HTERT RPE-1 (cell line): ENCODE measurements around the gene KPNB1.

Experiments used
- in situ Hi-C: fragments of 300-500 bp; cut with MboI; formaldehyde crosslinking; loops from 4 replicates; pipeline ENCODE4 v1.14.3; 2020; ENCODE audit warnings: low sequenced_read_pairs

Gene KPNB1

DNA sequence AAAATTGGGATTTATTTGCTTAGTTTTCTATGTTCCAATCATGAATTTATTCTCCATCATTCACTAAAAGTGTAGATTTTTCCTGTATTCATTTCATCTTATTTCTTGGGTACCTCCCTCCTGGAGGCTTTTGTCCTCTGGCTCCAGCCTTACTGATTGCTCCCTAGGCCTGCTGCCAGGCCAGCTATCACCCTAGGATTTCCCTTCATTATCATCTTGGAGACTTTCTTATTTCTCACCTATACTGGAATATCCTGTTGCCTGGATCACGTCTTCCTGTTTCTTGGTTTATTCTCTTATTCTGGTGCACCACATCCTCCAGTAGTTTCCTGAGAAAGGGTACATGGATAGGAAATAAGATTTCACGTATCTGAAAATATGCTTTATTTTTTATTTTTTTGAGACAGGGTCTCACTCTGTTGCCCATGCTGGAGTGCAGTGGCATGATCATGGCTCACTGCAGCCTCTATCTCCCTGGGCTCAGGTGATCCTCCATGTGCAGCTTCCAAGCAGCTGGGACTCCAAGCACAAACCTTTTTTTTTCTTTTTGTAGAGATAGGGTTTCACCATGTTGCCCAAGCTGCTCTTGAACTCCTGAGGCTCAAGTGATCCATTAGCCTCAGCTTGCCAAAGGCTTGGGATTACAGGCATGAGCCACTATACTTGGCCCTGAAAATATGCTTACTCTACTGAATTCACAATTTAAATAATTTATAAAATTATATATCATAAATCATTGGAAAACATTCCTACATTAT, 13.3 kb upstream of the KPNB1 start:
- in situ Hi-C loops, result no loop called here

DNA sequence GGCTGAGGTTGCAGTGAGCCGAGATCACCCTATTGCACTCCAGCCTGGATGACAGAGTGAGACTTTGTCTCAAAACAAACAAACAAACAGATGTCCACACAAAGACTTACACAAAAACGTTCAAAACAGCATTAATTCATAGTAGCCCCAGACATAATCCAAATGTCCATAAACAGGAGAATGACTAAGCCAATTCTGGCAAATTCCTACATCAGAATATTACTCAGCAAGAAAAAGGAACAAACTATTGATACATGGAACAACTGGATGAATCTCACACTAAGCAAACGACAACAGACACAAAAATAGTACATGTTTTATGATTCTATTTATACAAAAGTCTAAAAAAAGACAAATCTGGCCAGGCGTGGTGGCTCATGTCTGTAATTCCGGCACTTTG, 10.8 kb upstream of the KPNB1 start:
- in situ Hi-C loops, result no loop called here

DNA sequence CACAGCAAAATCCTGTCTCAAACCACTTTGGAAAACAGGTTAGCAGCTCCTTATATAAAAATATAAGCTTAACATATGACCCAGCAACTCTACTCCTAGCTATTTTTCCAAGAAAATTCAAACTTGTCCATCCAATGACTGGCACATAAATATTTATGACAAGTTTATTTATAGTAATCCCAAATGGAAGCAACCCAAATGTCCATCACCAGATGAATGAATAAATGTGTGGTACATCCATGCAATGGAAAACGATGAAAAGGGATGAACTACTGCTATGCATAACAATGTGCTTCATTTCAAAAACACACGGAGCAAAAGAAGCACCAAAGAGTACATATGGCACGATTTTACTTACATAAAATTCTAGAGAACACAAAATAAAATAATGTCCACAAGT, 9.6 kb upstream of the KPNB1 start:
- in situ Hi-C loops, result no loop called here

DNA sequence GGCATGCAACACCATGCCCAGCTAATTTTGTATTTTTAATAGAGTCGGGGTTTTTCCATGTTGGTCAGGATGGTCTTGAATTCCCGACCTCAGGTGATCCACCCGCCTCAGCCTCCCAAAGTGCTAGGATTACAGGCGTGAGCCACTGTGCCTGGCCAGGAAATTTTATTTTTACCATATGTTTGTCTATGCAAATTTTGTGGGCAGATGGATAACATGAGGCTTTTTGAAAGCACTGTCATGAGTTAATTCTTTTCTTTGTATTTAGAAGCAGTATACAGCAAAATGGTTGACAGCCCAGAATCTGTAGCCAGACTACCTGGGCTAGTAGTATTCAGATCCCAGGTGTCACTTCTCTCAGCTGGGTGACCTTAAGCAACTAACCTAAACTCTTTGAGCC, 8.5 kb upstream of the KPNB1 start:
- in situ Hi-C loops, result no loop called here

DNA sequence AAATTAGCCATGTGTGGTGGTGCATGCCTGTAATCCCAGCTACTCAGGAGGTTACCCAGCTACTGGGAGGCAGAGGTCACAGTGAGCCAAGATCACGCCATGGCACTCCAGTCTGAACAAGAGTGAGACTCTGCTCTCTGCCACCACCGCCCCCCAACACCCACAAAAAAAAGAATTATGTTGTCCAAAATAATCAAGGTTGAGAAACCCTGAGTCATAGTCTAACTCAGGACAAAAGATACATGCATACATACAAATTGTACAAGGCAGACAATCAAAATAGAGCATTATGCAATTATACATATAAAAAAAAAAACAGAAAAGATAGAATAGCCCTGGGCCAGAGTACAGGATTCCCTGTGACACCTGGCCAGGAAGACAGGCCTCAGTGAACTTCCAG, 6.6 kb upstream of the KPNB1 start:
- in situ Hi-C loops, result no loop called here

DNA sequence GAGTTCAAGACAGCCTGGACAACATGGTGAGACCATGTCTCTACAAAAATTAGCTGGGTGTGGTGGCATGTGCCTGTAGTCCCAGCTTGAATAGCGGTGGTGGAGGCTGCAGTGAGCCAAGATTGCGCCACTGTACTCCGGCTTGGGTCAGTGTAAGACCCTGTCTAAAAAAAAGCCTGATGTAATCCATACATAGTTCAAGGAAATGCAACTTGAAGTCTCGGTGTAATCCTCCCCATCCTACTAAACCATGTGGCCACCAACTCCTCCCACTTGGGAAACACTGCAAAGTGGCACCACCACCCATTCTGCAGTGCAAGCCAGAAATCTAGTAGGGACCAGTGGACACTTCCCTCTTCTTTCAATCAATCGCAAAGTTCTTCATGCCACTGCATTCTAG, 5.4 kb upstream of the KPNB1 start:
- in situ Hi-C loops, result no loop called here

DNA sequence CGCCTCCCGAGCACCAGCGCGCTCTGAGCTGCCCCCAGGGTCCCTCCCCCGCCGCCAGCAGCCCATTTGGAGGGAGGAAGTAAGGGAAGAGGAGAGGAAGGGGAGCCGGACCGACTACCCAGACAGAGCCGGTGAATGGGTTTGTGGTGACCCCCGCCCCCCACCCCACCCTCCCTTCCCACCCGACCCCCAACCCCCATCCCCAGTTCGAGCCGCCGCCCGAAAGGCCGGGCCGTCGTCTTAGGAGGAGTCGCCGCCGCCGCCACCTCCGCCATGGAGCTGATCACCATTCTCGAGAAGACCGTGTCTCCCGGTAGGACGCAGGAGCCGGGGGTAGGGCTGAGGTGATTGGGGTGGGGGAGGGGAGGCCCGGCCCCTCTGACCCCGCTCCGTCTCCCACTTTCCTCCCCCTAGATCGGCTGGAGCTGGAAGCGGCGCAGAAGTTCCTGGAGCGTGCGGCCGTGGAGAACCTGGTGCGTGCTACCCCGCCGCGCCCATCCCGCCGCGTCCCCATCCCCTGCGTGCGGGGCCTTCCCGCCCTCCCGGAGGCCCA, 329 bp downstream of the KPNB1 start:
- in situ Hi-C loops, result no loop called here

DNA sequence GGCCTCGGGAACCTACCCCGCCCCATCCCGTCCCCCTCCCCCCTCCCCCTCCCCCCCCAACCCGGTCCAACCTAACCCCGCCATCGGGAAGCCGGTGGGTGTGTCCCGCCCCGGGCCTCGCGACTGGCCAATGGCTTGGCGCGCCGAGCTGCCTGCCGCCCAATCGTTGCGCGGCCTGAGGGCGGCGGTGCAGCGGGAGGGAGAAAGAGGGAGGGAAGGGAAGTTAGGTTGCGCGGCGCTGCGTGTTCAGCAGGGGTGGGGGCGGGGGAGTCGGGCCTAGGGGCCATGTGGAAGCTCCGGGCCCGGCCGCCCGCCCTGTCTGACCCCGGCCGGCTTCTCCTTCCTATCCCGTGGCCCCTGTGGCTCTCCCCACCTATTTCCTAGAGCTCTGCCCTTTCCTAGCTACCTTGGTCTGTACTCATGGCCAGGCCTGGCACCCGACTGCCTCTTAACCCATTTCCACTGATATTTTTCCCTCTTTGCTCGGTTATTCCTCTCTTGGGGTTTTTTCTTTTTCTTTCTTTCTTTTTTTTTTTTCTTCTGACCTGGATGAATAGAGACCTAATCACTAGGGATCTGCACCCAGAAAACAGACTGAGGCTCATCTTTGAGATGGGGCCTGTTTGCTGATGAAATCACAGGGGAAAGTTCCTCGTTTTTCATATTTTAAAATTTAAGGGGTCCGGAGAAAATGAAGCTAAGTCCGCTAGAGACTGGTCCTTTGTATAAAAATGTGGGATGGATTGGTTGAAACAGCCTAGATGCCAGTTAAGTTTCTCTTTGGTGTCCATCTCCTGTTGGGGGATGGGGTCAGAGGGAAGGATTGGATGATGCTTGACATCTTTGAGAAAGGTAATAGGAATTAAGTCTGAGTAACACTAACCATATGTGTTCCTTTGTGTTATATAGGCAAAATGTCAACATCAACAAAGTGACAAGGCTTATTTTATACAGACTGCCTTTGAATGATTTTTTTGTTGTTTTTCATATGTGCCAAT, 1.1 kb downstream of the KPNB1 start:
- in situ Hi-C loops, result no loop called here

DNA sequence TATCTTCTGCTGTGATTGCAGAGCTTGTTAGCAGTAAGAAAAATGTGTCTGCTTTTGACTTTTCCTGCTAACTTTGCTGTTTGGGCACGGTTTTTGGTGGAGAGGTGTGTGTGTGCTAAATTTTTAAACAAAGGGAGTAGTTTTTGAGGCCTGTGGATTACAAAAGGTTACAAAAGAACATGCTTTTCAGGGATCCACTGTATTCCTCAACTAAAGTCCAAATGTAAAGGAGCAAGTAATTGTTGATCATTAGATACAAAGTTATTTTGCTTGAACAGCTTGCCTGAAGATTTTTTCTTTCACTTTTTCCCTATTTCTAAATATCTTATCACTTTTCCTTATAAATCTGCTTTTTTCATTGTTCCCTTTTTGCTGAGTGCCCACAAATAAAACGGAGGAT, 2.0 kb downstream of the KPNB1 start:
- in situ Hi-C loops, result no loop called here

DNA sequence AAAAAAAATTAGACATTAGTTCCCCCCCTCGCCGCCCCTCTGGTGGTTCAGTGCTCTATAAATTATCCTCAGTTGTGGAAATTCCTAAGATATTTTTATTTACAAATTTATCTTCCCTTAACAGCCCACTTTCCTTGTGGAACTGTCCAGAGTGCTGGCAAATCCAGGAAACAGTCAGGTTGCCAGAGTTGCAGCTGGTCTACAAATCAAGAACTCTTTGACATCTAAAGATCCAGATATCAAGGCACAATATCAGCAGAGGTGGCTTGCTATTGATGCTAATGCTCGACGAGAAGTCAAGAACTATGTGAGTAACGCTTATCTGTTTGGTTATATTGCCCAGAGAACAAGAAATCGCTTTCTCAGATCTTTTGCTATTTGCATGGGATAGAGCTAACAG, 2.9 kb downstream of the KPNB1 start:
- in situ Hi-C loops, result no loop called here

DNA sequence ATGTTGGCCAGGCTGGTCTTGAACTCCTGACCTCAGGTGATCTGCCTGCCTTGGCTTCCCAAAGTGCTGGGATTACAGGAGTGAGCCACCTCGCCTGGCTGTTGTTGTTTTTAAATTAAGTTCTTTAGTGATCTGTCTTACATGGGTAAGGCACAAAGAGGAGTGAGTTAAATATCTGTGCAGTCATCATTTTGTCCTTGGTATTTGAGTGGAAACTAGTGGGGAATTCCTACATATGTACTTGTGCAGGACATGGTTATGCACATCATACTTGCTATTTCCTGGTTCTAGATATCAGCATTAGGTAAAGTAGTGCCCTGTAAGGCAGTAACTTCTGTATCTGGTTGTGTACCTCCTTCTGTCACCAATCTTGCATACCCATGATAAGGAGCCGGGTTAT, 3.7 kb downstream of the KPNB1 start:
- in situ Hi-C loops, result no loop called here

DNA sequence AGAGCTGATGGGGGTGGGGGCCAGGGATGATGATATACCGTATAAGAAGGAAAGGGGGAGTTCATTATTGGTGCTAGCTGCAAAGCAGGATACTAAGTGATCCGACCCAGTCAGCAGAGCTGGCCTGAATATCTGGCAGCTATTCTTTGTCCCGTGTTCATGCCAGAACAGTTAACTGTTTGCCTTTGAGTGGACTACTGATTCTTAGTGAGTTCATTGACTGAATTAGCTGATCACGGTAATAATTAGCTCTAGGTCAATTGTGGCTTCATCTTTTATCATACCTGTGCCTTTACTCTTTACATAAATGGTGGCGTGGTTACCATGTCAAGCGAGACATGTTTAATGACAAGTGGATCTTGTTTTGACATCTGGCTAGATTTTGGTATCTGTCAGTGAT, 5.3 kb downstream of the KPNB1 start:
- in situ Hi-C loops, result no loop called here

DNA sequence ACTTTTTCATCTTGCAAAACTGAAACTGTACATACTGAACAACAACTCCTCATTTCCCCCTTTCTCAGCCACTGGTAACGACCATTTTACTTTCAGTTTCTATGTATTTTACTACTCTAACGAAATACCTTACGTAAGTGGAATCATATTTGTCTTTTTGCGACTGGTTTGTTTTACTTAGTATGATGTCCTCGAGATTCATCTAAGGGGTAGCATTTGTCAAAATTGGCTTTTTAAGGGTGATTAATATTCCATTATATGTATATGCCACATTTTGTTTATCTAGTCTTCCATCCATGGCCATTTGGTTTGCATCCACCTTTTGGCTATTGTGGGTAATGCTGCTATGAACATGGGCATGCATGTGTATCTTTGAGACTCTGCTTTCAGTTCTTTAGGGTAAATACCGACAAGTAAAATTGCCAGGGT, 10.4 kb downstream of the KPNB1 start:
- in situ Hi-C loops, result no loop called here

DNA sequence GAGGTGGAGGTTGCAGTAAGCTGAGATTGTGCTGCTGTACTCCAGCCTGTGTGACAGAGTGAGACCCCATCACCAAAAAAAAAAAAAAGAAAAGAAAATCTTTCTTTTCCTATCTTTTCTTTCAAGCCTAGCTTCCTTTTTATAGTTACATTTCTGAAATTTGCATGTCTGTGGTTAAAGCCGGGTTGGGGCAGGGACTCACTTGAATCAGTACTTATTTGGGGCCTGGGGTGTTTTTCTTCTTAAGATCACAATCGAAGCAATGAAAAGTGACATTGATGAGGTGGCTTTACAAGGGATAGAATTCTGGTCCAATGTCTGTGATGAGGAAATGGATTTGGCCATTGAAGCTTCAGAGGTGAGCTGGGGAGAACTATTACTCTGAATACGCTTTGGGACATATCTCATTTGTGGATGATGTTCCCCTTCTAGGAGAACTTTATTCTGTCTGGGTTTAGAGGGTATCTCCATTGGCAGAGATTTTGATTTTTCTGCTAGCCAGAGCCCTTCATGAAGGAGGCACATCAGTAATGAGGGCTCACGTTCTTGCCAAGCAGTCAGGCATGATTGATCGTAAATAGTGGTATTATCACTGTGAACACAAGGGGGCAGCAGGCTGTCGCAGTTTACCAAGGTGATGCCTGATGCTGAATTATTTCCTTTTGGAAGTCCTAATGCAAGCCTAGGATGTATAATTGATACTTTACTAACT, 14.3 kb downstream of the KPNB1 start:
- in situ Hi-C loops, result no loop called here

DNA sequence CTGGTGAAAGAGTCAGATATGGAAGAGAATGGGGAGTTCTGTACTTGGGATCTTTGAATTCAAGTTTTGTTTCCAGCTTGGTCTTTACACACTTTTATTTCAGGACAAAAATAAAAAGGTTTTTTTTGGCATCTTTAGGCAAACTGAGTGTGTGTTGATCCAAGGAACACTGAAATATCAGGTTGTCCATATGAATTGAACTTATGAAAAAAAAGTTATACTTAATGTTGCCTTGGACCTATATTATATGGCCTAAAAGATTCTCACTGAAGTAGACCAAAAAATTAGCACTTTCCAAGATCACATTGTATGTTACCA, 14.9 kb downstream of the KPNB1 start:
- in situ Hi-C loops, result no loop called here

DNA sequence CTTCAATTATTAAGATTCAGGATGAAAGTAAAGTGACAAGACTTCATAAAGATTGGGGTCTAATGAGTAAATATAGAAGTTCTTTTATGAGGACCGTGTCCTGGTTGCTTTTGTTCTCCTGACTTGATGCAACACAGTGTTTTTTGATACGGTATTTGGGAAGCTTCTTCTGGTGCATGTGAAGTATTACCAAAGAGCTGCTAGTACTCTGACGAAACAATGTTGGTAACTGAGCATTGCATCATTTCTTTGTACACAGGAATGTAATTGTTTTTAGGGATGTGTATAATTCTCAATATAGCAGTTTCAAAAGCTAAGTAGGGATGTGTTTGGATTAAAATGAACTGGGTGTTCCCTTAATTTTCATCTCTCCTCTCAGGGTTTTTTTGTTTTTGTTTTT, 15.9 kb downstream of the KPNB1 start:
- in situ Hi-C loops, result no loop called here

DNA sequence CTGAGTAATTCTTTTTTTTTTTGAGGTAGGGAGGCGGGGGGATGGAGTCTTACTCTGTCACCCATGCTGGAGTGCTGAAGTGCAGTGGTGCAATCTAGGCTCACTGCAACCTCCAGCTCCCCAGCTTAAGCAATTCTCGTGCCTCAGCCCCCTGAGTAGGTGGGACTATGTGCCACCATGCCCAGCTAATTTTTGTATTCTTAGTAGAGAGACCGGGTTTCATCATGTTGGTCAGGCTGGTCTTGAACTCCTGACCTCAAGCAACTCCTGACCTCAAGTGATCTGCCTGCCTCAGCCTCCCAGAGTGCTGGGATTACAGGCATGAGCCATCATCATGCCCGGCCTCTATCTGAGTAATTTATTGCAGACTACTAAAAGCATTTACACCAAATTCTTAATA, 19.4 kb downstream of the KPNB1 start:
- in situ Hi-C loops, result no loop called here

DNA sequence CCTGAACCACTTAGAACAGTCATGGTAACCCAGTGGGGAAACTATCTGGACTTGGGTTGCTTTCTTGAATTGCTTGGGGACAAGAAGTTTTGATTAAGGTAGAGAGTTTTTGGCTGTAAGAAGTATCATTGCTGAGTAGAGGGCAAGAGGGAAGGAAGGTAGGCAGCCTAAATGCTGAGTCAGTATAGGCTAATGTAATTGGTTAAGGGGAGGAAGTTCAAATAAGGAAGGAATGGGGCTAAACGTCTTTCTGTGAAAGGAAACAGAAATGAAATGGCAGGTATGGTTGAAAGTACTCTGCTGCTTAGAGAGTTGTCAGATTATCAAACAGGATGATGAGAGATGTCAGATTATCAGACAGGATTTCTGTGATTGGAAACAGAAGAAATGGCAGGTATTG, 20.3 kb downstream of the KPNB1 start:
- in situ Hi-C loops, result no loop called here

DNA sequence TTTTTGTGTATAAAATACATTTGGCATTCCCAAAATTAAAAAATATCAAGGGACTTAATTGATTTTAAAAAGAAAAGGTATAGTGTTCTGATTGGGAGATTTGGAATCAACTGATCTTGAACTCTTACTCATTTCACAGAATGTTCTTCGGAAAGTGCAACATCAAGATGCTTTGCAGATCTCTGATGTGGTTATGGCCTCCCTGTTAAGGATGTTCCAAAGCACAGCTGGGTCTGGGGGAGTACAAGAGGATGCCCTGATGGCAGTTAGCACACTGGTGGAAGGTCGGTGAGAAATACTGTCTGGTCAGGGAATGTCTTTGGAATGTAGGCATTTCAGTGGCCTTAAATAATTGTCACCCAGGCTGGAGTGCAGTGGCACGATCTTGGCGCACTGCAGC, 24.8 kb downstream of the KPNB1 start:
- in situ Hi-C loops, result no loop called here

DNA sequence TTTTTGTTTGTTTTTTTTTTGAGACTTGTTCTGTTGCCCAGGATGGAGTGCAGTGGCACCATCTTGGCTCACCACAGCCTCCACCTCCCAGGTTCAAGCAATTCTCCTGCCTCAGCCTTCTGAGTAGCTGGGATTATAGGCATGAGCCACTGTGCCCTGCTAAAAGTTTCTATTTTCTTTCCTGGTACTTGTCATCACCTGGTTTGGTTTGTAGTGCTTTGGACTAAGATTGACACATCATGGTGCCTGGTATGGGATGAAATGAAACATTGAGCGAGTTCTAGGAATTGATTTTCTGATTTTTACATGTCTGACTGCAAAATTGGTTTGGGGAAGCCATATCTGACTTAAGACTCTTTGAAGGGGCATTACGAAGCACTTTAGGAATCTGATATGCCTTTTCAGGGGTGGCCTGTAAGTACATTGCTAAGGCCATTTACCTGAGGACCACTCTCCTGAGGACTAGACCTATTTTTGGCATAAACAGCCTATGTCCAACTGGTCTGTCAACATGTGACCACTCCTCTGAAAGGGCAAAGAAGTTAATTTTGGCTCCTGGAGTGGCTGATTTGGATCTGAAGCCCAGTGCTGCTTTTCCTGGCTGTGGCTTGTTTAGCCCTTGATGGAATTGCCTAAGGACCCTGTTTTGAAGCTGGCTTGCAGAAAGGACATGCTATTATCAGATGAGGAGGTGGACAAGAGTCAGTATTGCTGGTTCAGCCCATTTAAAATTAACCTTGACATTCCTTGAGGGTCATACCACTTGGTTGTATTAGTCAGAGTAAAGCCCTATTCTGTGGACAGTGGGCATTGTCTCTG, 25.9 kb downstream of the KPNB1 start:
- in situ Hi-C loops, result no loop called here

DNA sequence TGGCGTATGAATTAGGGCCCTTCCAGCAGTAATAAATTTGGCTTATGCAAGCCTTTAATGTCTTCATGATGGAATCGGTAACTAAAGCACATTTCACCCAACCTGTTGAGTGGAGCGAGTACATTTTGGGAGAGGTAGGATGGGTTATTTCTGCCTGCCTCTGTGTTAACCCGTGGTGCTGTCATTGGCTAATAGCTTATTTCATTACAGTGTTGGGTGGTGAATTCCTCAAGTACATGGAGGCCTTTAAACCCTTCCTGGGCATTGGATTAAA, 26.4 kb downstream of the KPNB1 start:
- in situ Hi-C loops, result no loop called here
